Omental fat pad (tissue), 4 donors: ENCODE measurements around the gene AUTS2. TPM values are rescaled to one million over a fixed set of nuclear protein-coding genes. Genes with fewer than 3 reads are reported as not detected.

Experiments used
- ATAC-seq: fragments of 150-250 bp; one replicate; pipeline ENCODE4 v1.9.1; 2016; ENCODE audit warnings: mild to moderate bottlenecking, moderate library complexity; ENCODE audit not compliant: low FRiP score
- DNase-seq: peaks from one replicate; pipeline ENCODE4 v3.0.0-alpha.2; 2019; ENCODE audit warnings: low spot score
- total RNA-seq, 4 donors: library from RNA; depleted of rRNA; stranded (reverse); fragments of >200 nt; gene quantifications; one replicate each; pipeline ENCODE4 v1.1.0, GENCODE V29; 2016
- TF ChIP-seq, protein P1 (sequence below), 3 donors: fragments of 450-650 bp; IDR thresholded peaks; one replicate each; pipeline ENCODE4 v1.5.1; 2016 to 2017; ENCODE audit warnings: antibody characterized with exemption in 3 of 3, mild to moderate bottlenecking in 3 of 3, moderate library complexity in 2 of 3

The AUTS2 gene
- total RNA-seq, 4 donors from 2014 or later, result 13.2 to 27.0 (median 21.2) TPM

DNA sequence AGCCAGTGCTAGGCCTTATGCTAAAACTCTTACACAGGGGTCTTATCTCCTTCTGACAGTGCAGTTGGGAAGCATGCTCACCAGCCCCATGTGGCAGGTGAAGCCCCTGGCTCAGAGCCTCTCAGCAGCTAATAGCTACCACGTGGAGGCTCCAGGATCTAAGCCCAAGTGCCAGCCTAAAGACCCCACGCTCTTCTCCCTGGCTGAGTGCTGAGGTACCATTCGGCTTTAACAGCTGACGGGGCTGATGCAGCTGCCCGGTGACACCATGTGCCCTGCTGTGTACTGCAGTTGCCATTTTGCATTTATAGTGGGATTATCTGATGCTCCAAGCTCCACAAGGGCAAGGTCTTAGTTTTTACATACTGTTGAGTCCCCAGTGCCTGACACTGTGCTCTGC, 1017.9 kb downstream of the AUTS2 start:
- DNase-seq (no peak), ATAC-seq (no peak)
- TF ChIP-seq, protein P1, sequence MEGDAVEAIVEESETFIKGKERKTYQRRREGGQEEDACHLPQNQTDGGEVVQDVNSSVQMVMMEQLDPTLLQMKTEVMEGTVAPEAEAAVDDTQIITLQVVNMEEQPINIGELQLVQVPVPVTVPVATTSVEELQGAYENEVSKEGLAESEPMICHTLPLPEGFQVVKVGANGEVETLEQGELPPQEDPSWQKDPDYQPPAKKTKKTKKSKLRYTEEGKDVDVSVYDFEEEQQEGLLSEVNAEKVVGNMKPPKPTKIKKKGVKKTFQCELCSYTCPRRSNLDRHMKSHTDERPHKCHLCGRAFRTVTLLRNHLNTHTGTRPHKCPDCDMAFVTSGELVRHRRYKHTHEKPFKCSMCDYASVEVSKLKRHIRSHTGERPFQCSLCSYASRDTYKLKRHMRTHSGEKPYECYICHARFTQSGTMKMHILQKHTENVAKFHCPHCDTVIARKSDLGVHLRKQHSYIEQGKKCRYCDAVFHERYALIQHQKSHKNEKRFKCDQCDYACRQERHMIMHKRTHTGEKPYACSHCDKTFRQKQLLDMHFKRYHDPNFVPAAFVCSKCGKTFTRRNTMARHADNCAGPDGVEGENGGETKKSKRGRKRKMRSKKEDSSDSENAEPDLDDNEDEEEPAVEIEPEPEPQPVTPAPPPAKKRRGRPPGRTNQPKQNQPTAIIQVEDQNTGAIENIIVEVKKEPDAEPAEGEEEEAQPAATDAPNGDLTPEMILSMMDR (IDR thresholded peaks at IDR 0.05), result no peak

DNA sequence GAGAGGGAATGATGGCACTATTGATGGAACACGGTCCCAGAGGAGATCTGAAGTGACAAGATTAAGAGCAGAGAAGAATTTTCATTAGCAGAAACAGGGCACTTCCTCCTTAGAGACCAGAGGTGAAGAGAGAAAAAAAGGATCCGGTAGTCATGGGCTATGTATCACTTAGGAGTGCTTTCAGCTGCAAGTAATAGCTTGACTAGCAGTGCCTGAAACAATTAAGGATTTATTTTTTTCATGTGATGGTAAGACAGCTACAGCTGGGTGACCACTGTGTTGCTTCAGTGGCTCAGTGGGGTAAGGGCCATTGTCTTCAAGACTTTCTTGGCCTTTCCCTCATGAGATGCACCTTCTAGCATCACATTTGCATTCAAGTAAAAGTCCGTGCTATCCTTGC, 1018.5 kb downstream of the AUTS2 start:
- no peak for ATAC-seq
- TF ChIP-seq, protein P1 (IDR thresholded peaks at IDR 0.05), result no peak
- no peak for DNase-seq

DNA sequence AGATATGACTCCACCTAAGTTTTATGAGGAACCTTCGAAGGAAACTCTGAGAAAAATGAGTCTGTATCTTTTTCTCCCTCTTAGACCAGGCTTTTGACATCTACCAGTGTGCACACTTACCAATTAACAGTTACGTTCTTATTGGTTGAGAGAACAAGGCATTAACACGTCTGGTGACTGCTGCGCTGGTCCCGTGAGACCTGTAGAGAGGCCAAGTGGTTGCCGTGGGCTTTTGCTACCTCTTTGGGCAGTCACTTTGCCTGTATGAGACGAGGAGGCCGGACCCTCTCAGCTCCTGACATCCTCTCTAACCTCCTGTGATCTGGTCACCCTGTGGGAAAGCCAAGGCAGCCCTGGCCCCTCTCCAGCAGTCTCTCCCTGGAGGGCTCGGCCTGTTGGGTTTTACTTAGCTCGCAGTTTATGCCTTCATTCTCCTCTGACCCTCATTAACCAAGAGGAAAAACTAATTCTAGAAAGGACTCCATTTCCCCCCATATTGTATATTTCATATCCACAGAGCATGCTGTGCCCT, 1019.8 kb downstream of the AUTS2 start:
- DNase-seq (no peak), ATAC-seq (no peak)
- TF ChIP-seq, protein P1 (IDR thresholded peaks at IDR 0.05), result no peak

DNA sequence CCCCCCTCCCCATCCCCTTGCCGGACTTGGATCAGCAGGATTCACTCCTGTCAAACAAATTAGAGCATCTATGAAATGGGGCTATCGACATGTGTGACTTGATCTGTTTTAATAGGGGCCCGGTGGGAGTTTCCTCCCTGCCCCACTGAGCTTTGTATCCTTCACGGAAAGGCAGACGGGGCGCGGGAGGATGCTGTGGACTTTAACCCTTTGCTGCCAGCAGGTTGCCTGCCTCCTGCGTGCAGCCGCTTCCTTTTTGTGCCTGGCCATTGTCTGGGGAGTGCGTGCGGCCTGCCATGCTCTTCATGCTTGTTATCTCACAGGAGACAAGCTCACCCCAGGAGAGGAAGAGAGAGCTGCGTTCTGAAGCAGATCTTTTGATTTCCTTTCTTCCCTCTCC, 1020.9 kb downstream of the AUTS2 start:
- no peak for DNase-seq
- ATAC-seq, result no peak
- TF ChIP-seq, protein P1 (IDR thresholded peaks at IDR 0.05), result no peak

DNA sequence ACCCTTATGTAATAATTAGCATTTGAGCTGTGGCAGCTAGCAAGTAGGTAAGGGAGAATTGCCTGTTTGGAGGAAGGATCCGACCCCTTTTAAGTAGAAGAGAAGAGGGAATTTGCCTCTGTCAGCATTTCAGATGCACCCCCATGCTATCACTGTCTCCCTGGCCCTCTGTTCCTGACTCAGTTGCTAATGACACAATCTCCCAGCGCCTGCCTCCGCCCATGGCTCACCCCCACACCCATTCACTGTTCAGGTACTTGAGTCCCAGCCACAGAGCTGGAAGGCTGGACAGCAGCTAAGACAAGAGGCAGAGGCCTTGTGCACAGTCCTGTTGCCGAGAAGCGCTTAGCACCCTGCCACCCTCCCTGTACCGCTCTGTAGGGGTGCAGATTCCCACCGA, 1021.4 kb downstream of the AUTS2 start:
- no peak for DNase-seq
- TF ChIP-seq, protein P1 (IDR thresholded peaks at IDR 0.05), result no peak
- no peak for ATAC-seq

DNA sequence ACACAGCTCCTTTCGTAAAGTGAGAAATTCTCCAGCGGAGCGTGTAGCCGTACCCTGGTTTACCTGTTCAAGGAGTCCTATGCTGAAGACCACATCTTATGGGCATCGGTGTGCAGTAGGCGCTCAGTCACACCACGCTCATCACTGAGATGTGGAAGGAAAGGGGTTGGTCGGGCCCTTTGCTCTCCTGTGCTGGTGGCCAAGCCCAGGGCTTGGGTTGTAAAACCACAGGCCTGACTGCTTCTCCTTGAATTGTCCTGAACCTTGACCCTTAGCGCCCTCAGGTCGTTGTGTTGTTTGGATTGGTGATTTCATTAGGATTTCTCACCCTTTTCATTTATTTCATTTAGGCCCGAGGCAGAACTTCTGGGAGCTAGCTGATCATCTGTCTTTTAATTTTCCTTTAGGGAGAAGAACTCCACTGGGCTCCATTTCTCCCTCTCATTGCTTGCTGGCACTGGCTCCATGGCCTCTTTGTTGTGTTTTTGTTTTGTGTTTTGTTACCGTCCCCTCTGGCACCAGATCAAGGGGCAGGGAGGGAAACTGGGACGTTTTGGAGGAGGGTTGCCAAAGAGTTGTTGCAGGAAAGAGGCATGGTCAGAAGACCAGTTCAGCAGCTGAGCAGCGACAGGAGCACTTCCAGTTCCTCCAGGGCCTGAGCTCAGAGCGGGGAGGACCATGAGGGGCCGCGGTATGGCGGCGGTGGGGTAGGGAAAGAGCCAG, 1022.2 kb downstream of the AUTS2 start:
- DNase-seq, result no peak
- ATAC-seq, result no peak
- TF ChIP-seq, protein P1 (IDR thresholded peaks at IDR 0.05), result no peak
